ENCODE measurements around the gene KPNB1. TPM values are rescaled to one million over a fixed set of nuclear protein-coding genes. Genes with fewer than 3 reads are reported as not detected.

Gene KPNB1
- total RNA-seq, 2 experiments from 2014 or later: 409 to 427 TPM

DNA sequence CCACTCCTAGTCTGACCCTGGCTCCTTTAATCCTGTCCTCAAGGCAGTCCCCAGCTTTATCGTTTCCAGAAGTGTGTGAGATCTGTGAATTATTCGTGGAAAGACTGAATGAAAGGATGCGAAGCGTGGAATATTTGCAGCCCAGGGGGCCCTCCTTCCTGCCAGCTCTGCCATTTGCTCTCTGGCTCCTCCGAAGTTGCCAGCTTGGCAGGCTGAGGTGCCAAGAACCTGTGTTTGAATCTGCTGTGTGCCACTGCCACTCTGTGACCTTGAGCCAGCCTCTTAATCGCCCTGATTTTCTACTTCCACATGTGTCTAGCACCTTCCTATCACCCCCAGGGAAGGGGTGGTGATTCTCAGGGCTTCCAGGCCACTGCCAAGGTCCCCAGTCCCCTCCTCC is 55.0 kb downstream of the KPNB1 start:
- Mint-ChIP-seq H3K27me3 (no peaks in the 10 kb centered on the region), H3K4me1 (peaks cover 71% of the 10 kb centered on the region), H3K4me3 (peak overlapping the region; percentile 10), H3K36me3 (ENCODE audit: low read depth) (no peaks in the 10 kb centered on the region), H3K9me3 (no peaks in the 10 kb centered on the region), H3K27ac (peak overlapping the region; percentile 85)
- POLR2A ChIA-PET: interaction anchor here (0.6 kb wide), 1 partner anchor 20 kb away, joined by 4 read pairs; no protein-coding TSS in a partner anchor
- CTCF ChIA-PET: interaction anchor here (0.9 to 1.6 kb wide), 5 partner anchors 10 to 136 kb away, joined by 3 to 10 read pairs (median 3); partner anchors contain the start of genes SCRN2 and TBX21
- no peak for DNase-seq

DNA sequence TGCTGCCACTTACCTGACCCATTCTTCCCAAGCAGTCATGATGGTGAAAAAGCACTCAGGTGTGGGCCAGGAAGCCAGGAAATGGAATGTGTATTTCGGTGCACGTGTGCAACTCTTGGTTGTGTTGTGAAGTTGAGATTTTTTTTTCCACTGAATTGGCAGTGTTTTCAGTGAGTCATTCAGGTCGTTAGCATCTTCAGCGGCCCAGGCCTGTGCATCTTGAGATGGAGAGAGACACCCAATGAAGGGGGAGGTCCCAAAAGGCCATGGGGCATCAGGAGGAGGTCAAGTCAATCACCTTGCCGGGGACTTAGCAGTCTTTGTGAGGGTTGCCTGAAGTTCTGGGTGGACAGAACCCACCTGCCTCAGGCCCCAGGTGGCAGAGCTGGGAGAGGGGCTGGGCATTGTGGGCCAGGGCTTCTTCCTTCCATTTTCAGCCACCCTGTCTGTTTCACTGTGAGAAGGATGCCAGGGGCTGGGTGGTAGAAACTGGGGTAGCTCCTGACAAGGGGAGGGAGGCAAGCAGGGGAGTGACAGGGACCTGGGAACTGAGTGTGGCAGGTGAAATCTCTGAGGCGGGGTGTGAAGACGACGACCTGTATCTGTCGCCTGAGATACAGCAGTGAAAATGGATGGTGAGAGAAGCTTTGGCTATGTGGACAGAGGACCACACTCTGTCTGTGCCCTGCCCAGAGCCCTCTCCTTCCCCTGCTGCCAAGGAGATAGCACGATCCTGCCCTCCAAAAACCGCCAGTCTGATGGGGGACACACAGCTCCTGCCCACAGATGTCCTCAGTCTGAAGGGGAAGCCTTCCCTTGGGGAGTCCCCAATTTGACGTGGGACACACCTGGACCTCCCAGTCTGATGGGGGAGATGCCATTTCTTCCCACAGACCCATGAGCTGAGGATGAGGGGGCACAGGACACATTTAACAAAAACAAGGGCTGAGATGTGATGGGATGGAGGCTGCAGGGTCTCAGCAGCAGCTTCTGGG is 56.1 kb downstream of the KPNB1 start:
- Mint-ChIP-seq H3K4me1 (peaks cover 67% of the 10 kb centered on the region), H3K36me3 (ENCODE audit: low read depth) (no peaks in the 10 kb centered on the region), H3K27ac (peak overlapping the region; percentile 85), H3K9me3 (no peaks in the 10 kb centered on the region), H3K4me3 (peak overlapping the region; percentile 6), H3K27me3 (no peaks in the 10 kb centered on the region)
- DNase-seq: peak; percentile 48
- ChIA-PET CTCF (interaction anchor here (1.0 to 5.2 kb wide), 7 partner anchors 8 to 84 kb away, joined by 3 to 32 read pairs (median 5); partner anchors contain the start of gene TBX21), POLR2A (no interaction called here)

DNA sequence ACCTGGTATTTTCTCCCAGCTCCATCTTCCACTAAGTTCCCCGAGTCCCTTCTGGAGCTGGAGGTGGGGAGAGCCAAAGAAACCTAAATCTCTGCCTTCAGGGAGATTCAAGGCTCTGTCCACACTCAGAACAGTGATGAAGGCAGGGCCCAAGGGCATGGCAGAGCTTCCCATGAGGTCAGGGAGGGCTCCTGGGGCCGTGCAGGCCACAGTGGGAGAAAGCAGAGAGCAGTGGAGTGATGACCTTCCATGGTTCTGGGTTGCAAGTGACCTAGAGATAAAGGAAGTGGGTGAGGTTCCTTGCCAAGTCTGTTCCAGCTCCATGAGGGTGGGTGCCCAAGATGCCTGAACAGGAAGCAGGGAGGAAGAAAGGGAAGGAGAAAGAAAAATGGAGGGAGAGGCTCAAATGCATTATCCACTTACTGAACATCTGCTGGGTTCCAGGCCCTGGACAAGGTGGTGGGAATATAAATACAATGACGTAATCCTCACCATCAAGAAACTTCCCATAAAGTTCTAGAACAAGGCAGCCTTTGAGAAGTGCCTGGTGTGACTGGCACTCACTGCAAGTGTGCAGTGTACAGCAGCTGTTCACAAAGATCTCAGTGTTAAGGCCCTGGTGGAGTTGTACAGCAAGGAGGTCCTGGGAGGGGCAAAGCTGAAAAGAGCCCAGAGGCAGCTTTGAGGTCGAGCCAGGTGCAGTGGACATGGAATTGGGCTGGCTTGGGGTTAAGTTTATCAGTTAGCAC is 57.5 kb downstream of the KPNB1 start:
- no peak for DNase-seq
- Mint-ChIP-seq H3K36me3 (ENCODE audit: low read depth) (no peaks in the 10 kb centered on the region), H3K27me3 (no peaks in the 10 kb centered on the region), H3K27ac (peak overlapping the region; percentile 85), H3K4me1 (peaks cover 58% of the 10 kb centered on the region), H3K4me3 (no peak overlapping the region), H3K9me3 (no peaks in the 10 kb centered on the region)
- ChIA-PET POLR2A (no interaction called here), CTCF (interaction anchor here (0.9 to 5.2 kb wide), 7 partner anchors 8 to 25 kb away, joined by 3 to 32 read pairs (median 4); partner anchors contain the start of gene TBX21)

DNA sequence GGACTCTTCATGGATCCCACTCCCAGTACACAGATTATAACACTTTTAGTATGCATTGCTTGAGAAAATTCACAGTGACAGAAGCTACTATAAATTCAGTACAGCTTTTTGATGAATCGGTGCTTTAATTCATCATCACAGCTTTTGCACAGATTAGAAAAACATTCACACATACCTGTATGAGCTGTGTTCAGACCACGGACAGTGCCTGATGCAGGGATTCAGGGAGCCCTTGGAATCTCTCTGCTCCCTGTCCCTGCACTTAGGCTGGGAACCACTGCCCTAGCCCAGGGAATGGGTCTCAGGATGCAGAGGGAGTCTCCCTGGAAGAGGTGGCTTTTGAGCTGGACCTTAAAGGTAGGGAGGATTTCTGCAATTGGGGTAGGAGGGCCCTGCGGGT is 58.2 kb downstream of the KPNB1 start:
- peaks cover 58% of the 10 kb centered on the region for H3K4me1 Mint-ChIP-seq
- POLR2A ChIA-PET: no interaction called here
- H3K27ac Mint-ChIP-seq: peak overlapping the region; percentile 71
- CTCF ChIA-PET: interaction anchor here (1.3 to 5.2 kb wide), 4 partner anchors 9 to 24 kb away, joined by 3 to 32 read pairs (median 6); partner anchors contain the start of gene TBX21
- H3K36me3 Mint-ChIP-seq (ENCODE audit: low read depth): no peaks in the 10 kb centered on the region
- no peak for DNase-seq
- no peak overlapping the region for H3K4me3 Mint-ChIP-seq
- H3K9me3 Mint-ChIP-seq: no peaks in the 10 kb centered on the region
- no peaks in the 10 kb centered on the region for H3K27me3 Mint-ChIP-seq

DNA sequence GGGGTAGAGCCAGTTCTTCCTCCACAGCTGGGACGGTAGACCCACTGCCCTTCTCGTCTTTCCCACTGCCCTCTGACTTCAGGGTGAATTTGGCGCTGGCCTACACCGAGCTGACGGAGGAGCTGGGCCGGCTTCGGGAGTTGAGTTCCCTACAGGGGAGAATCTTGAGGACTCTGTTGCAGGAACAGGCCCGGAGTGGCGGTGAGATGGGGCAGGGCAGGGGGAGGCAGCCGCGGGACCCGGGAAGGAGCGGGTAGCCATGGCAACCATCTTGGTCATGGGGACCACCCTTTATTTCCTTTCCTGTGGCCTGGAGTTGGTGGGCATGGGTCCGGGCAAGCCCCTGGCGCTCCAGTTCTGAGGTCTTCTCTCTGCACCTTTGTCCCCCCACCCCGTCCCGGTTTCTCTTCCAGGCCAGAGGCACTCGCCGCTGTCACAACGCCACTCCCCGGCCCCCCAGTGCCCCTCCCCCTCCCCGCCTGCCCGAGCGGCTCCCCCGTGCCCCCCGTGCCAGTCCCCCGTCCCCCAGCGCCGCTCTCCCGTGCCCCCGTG is 58.7 kb downstream of the KPNB1 start:
- no peaks in the 10 kb centered on the region for H3K27me3 Mint-ChIP-seq
- peaks cover 58% of the 10 kb centered on the region for H3K4me1 Mint-ChIP-seq
- no peaks in the 10 kb centered on the region for H3K36me3 Mint-ChIP-seq (ENCODE audit: low read depth)
- no peaks in the 10 kb centered on the region for H3K9me3 Mint-ChIP-seq
- H3K4me3 Mint-ChIP-seq: no peak overlapping the region
- ChIA-PET CTCF (interaction anchor here (0.8 to 5.2 kb wide), 3 partner anchors 9 to 19 kb away, joined by 3 to 32 read pairs (median 4); no protein-coding TSS in a partner anchor), POLR2A (no interaction called here)
- no peak overlapping the region for H3K27ac Mint-ChIP-seq
- DNase-seq: no peak

DNA sequence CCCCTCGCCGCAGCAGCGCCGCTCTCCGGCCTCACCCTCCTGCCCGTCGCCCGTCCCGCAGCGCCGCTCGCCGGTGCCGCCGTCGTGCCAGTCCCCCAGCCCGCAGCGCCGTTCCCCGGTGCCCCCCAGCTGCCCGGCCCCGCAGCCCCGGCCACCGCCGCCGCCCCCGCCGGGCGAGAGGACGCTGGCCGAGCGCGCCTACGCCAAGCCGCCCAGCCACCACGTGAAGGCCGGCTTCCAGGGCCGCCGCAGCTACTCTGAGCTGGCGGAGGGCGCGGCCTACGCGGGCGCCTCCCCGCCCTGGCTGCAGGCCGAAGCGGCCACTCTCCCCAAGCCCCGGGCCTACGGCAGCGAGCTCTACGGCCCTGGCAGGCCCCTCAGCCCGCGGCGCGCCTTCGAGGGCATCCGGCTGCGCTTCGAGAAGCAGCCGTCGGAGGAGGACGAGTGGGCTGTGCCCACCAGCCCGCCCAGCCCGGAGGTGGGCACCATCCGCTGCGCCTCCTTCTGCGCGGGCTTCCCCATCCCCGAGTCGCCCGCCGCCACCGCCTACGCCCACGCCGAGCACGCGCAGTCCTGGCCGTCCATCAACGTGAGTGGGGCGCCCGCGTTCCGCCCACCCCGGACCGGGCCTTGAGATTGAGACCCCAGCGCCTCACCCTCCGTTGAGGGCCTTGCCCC is 59.3 kb downstream of the KPNB1 start:
- Mint-ChIP-seq H3K4me1 (peaks cover 55% of the 10 kb centered on the region), H3K9me3 (no peaks in the 10 kb centered on the region), H3K4me3 (no peak overlapping the region), H3K27ac (no peak overlapping the region), H3K27me3 (no peaks in the 10 kb centered on the region), H3K36me3 (ENCODE audit: low read depth) (no peaks in the 10 kb centered on the region)
- ChIA-PET POLR2A (interaction anchor here (0.9 kb wide), 1 partner anchor 9 kb away, joined by 3 read pairs; no protein-coding TSS in a partner anchor), CTCF (interaction anchor here (0.7 to 5.2 kb wide), 3 partner anchors 9 to 24 kb away, joined by 3 to 32 read pairs (median 4); partner anchors contain the start of gene TBX21)
- no peak for DNase-seq

DNA sequence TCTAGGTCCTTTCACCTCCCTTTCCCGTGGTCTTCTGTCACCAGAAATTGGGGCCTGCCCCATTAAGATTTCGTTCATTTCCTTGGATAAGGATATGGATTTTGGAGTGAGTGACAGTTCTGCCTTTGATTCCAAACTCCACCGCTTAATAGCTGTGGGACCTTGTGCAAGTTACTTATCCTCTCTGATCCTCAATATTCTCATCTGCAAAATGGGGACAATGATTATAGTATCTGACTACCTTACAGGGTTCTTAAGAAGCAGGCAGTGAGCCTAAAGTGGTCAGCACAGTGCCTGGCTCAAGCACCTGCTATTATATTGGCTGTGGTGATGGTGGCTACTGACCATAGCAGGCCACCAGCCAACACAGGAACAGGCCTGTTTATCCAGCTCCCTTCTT is 59.9 kb downstream of the KPNB1 start:
- H3K4me1 Mint-ChIP-seq: peaks cover 55% of the 10 kb centered on the region
- no peaks in the 10 kb centered on the region for H3K9me3 Mint-ChIP-seq
- no peak overlapping the region for H3K27ac Mint-ChIP-seq
- H3K27me3 Mint-ChIP-seq: no peaks in the 10 kb centered on the region
- POLR2A ChIA-PET: interaction anchor here (0.9 kb wide), 1 partner anchor 9 kb away, joined by 3 read pairs; no protein-coding TSS in a partner anchor
- H3K36me3 Mint-ChIP-seq (ENCODE audit: low read depth): no peaks in the 10 kb centered on the region
- no peak for DNase-seq
- H3K4me3 Mint-ChIP-seq: no peak overlapping the region
- CTCF ChIA-PET: interaction anchor here (0.7 to 5.2 kb wide), 3 partner anchors 9 to 24 kb away, joined by 3 to 32 read pairs (median 3); partner anchors contain the start of gene TBX21

DNA sequence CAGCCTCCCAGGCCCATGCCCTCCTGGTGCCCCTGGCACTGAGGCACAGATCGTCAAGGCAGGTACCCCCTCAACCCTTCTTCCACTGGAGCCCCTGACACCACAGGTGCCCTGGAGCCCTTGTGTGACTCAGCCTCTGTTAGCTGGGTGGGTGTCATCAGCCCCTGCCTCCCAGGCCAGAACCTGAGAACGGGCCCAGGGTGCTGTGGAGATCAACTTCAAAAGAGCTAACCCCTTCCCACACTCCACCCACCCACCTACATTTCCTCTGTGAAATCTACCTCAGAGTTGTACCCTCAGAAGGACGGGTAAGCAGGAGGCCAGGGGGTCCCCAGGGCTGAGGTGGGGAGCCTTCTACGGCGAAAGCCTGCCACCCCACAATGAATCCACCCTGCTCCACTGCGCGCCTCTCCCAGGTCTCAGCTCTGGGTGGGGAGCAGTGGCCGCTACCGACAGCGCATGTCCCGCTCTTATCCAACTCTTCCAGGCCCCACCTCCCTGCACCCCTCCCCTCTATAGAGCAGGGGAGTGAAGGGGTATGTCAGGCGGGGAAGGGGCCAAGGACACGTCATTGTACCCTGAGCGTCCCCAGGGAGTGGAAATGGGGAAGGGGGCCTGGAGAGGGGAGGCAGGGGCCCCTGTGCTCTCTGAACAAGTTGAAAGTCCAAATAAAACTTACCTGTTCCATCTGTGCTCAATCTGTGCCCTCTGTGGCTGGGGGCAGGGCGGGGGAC is 61.8 kb downstream of the KPNB1 start:
- Mint-ChIP-seq H3K36me3 (ENCODE audit: low read depth) (no peaks in the 10 kb centered on the region), H3K27me3 (no peaks in the 10 kb centered on the region), H3K4me3 (no peak overlapping the region), H3K27ac (no peak overlapping the region), H3K4me1 (peaks cover 54% of the 10 kb centered on the region), H3K9me3 (no peaks in the 10 kb centered on the region)
- DNase-seq: no peak
- CTCF ChIA-PET: interaction anchor here (0.5 to 0.9 kb wide), 2 partner anchors 12 to 214 kb away, joined by 3 read pairs; no protein-coding TSS in a partner anchor
- POLR2A ChIA-PET: interaction anchor here (0.7 kb wide), 1 partner anchor 13 kb away, joined by 3 read pairs; no protein-coding TSS in a partner anchor

DNA sequence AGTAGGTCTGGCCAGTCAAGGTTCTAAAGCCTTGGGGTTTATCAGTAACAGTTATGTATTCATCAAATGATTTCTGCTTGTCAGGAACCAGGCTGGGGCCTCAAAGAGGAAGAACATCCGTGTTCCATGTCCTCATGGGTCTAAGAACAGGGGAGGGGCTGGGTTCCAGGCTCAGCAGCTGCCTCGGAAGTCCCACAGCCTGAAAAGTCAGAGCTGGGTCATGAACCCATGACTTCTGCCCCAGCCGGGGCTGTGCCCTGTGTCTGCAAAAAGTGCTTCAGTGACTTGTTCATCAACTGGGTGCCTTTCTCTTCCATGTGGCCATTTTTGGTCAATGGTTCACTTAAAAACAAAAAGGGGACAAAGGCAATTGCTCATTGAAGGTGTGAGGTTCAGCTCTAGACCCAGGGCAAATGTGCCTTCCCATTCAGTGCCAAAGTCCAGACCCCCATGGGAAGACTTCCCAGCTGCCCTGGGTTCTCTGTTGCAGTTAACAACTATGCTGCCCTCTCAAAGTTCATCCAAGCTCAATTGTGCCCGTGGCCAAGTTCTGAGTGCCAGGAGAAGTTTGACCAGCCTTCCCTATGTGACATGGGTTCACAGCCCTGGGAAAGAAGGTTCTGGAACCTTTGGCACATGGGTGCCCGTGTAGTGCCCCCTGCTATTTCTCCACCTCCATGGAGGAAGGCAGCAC is 62.8 kb downstream of the KPNB1 start:
- Mint-ChIP-seq H3K36me3 (ENCODE audit: low read depth) (no peaks in the 10 kb centered on the region), H3K4me1 (peaks cover 54% of the 10 kb centered on the region), H3K27ac (no peak overlapping the region), H3K9me3 (no peaks in the 10 kb centered on the region), H3K4me3 (no peak overlapping the region), H3K27me3 (no peaks in the 10 kb centered on the region)
- ChIA-PET POLR2A (no interaction called here), CTCF (interaction anchor here (1.1 kb wide), 3 partner anchors 9 to 13 kb away, joined by 3 read pairs; no protein-coding TSS in a partner anchor)
- no peak for DNase-seq

DNA sequence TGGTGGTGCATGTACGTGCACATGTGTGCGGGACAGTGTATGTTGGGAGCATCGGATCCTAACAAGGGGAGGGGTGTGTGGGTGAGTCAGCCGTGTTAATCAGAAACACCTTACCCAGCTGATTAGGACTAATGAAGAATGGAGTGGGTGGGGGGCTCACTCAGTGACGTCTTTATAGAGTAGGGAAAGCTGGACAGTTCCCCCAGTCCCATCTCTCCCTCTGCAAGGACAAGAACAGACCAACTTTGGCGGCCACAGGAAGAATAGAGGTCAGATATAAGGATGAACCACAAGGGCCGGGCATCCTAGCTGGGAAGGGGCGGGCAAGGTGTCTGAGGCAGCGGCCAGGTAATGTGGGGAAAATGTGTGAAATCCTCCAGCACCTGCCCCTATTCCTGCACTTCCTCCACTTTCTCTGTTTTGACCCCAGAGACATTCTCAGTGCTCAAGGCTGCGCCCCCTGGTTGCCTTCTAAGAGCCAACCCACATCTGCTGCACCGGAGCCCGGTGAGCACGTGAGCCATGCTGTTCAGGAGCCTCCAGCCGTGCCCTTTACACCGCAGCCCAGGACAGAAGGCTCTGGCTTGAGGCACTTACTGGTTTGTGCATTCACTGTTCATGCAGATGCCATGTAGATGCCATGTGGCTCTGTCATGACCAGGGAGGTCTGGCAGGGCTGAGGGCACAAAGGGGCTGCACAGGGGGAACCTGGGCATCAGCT is 64.4 kb downstream of the KPNB1 start:
- no peak overlapping the region for H3K4me3 Mint-ChIP-seq
- CTCF ChIA-PET: no interaction called here
- H3K9me3 Mint-ChIP-seq: no peaks in the 10 kb centered on the region
- H3K27me3 Mint-ChIP-seq: no peaks in the 10 kb centered on the region
- H3K27ac Mint-ChIP-seq: peak overlapping the region; percentile 59
- DNase-seq: no peak
- H3K36me3 Mint-ChIP-seq (ENCODE audit: low read depth): no peaks in the 10 kb centered on the region
- POLR2A ChIA-PET: no interaction called here
- peaks cover 66% of the 10 kb centered on the region for H3K4me1 Mint-ChIP-seq

Data from activated CD4-positive, alpha-beta T cell treated with anti-CD3 and anti-CD28 coated beads, Interleukin-2, amount 10 ng/mL, durations not matched to agents 7 days and 5 days (primary cell).